ENCODE data around the gene RHD. TPM values are rescaled to one million over a fixed set of nuclear protein-coding genes. Genes with fewer than 3 reads are reported as not detected.

RHD gene
- total RNA-seq, 1 experiment from 2014 or later: not detected

DNA sequence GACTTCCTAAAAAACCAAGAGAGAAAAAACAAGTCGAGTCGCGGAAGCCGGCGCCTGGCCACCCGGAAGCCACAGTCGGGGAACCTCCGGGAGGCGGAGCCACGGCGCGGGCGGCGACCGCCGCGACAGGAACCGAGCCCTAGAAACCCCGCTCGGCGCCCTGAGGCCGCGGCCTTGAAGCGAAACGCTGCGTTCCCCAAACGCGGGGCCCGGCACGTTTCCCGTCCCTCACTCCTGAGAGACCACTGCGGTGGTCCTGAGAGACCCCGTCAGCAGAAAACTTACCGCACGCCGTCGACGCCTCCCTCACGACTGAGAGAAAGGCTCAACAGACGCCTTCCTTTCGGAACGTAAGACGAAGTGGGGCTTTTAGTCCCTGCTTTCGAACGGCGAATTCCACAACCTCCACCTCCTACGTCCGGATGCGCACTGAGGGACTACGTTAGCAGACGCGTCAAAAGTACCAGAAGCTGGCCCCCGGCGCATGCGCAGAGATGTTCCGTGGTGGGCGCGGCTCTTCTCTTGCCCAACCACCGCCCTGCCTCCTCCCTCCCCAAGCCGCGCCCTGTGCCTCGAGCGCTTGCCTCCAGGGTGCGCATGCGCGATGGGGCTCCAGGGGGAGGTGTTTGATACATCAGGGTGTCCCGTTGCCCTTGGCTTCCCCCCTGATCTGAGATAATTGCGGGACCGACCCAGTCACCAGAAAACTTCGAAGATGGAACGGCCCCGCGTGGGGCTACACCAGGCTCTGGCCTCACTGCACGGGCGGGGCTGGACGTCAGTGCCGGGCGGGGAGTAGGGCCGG lies 25.1 kb upstream of the RHD start, which contains the start of gene RSRP1:
TSS of gene RSRP1 (minus strand) at position 431 of the 805 bp plus-strand sequence. CDS start 491 bp downstream, outside the sequence.
- intact Hi-C loops (cut with micrococcal nuclease; ENCODE audit: unreplicated experiment): no loop called here
- no peaks in the 10 kb centered on the region for H3K4me1 Mint-ChIP-seq (ENCODE audit: low read depth, unreplicated experiment)
- peak; percentile 95 for DNase-seq
- H3K36me3 Mint-ChIP-seq (ENCODE audit: insufficient read depth, unreplicated experiment): peaks cover 52% of the 10 kb centered on the region
- TSS peak; percentile 78 for BruUV-seq (replicated peaks)
- peak within 1 kb of the TSS; percentile 94 for H3K27ac Mint-ChIP-seq (ENCODE audit: unreplicated experiment)
- CTCF ChIA-PET: interaction anchor here (1.0 kb wide), 1 partner anchor 11 kb away, joined by 3 read pairs; no protein-coding TSS in a partner anchor
- H3K9me3 Mint-ChIP-seq (ENCODE audit: low read depth, unreplicated experiment): no peaks in the 10 kb centered on the region
- TF ChIP-seq, protein P1, sequence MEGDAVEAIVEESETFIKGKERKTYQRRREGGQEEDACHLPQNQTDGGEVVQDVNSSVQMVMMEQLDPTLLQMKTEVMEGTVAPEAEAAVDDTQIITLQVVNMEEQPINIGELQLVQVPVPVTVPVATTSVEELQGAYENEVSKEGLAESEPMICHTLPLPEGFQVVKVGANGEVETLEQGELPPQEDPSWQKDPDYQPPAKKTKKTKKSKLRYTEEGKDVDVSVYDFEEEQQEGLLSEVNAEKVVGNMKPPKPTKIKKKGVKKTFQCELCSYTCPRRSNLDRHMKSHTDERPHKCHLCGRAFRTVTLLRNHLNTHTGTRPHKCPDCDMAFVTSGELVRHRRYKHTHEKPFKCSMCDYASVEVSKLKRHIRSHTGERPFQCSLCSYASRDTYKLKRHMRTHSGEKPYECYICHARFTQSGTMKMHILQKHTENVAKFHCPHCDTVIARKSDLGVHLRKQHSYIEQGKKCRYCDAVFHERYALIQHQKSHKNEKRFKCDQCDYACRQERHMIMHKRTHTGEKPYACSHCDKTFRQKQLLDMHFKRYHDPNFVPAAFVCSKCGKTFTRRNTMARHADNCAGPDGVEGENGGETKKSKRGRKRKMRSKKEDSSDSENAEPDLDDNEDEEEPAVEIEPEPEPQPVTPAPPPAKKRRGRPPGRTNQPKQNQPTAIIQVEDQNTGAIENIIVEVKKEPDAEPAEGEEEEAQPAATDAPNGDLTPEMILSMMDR (IDR thresholded peaks at IDR 0.05; ENCODE audit: unreplicated experiment): no peak
- H3K4me3 Mint-ChIP-seq (ENCODE audit: low read depth, unreplicated experiment): peak within 1 kb of the TSS; percentile 88
- no peaks in the 10 kb centered on the region for H3K27me3 Mint-ChIP-seq (ENCODE audit: unreplicated experiment)

DNA sequence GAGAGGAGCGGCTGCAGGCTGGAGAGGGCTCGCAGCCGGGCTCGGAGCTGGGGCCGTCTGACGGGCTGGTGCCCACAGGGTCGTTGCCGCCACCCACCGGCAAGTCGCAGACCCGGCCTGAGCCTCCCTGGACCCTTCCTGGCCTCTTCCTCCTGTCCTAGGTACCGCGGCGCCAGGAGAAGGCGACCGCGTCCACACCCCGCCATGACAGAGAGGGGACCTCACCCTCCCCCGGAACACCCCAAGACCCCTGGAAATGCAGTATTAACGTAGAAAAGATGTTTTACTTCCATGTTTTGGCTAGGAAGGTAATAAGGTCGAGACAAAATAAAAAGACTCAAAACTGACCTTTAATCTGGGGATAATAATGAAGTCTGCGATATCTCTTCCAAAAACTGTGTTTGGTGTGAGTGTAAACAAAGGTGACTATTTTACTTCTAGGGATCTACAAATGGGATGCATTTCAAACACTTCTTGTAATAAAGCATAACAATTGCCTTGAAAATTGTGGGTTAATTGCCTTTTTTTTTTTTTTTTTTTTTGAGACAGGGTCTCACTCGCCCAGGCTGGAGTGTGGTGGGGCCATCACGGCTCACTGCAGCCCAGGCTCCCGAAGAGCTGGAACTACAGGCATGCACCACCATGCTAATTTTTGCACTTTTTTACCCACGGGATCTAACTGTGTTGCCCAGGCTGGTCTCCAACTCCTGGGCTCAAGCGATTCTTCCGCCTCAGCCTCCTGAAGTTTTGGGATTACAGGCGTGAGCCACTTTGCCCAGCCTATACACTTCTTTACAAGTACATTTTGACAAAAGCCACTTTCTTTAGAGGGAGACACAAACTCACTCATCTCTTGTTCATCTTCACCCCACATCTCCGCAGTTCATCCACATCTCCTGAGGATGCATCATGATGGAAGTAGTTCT lies 24.2 kb upstream of the RHD start:
- no TSS peak for BruUV-seq (replicated peaks)
- Mint-ChIP-seq H3K27ac (ENCODE audit: unreplicated experiment) (peak overlapping the region; percentile 94), H3K4me1 (ENCODE audit: low read depth, unreplicated experiment) (no peaks in the 10 kb centered on the region), H3K36me3 (ENCODE audit: insufficient read depth, unreplicated experiment) (peaks cover 44% of the 10 kb centered on the region), H3K27me3 (ENCODE audit: unreplicated experiment) (no peaks in the 10 kb centered on the region), H3K4me3 (ENCODE audit: low read depth, unreplicated experiment) (peak overlapping the region; percentile 88), H3K9me3 (ENCODE audit: low read depth, unreplicated experiment) (no peaks in the 10 kb centered on the region)
- intact Hi-C loops (cut with micrococcal nuclease; ENCODE audit: unreplicated experiment): no loop called here
- no peak for DNase-seq
- CTCF ChIA-PET: interaction anchor here (1.0 kb wide), 1 partner anchor 10 kb away, joined by 3 read pairs; no protein-coding TSS in a partner anchor
- TF ChIP-seq, protein P1 (IDR thresholded peaks at IDR 0.05; ENCODE audit: unreplicated experiment): no peak

DNA sequence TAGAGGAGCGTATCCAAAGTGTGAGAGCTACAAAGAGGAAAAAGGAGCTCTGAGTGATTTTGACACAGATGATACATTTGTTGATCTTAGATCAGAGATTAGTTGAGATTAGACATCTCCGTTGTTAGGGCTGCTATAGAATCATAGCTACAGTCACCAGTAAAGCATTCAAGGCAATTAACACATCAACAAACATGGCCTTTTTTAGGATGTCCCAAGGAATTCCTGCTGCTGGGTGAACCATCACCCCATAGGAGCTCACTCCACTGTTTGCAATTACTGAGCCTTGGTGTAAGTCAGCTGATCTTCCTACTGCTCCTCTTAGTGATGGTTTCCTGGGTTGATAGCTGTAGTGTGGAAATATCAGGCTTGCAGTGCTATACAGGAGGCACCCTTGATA lies 18.4 kb upstream of the RHD start:
- intact Hi-C loops (cut with micrococcal nuclease; ENCODE audit: unreplicated experiment): no loop called here
- H3K4me3 Mint-ChIP-seq (ENCODE audit: low read depth, unreplicated experiment): no peak overlapping the region
- CTCF ChIA-PET: no interaction called here
- H3K4me1 Mint-ChIP-seq (ENCODE audit: low read depth, unreplicated experiment): no peaks in the 10 kb centered on the region
- no peaks in the 10 kb centered on the region for H3K27me3 Mint-ChIP-seq (ENCODE audit: unreplicated experiment)
- H3K9me3 Mint-ChIP-seq (ENCODE audit: low read depth, unreplicated experiment): no peaks in the 10 kb centered on the region
- H3K27ac Mint-ChIP-seq (ENCODE audit: unreplicated experiment): no peak overlapping the region
- BruUV-seq (replicated peaks): no TSS peak
- no peaks in the 10 kb centered on the region for H3K36me3 Mint-ChIP-seq (ENCODE audit: insufficient read depth, unreplicated experiment)
- no peak for DNase-seq
- TF ChIP-seq, protein P1 (IDR thresholded peaks at IDR 0.05; ENCODE audit: unreplicated experiment): no peak

DNA sequence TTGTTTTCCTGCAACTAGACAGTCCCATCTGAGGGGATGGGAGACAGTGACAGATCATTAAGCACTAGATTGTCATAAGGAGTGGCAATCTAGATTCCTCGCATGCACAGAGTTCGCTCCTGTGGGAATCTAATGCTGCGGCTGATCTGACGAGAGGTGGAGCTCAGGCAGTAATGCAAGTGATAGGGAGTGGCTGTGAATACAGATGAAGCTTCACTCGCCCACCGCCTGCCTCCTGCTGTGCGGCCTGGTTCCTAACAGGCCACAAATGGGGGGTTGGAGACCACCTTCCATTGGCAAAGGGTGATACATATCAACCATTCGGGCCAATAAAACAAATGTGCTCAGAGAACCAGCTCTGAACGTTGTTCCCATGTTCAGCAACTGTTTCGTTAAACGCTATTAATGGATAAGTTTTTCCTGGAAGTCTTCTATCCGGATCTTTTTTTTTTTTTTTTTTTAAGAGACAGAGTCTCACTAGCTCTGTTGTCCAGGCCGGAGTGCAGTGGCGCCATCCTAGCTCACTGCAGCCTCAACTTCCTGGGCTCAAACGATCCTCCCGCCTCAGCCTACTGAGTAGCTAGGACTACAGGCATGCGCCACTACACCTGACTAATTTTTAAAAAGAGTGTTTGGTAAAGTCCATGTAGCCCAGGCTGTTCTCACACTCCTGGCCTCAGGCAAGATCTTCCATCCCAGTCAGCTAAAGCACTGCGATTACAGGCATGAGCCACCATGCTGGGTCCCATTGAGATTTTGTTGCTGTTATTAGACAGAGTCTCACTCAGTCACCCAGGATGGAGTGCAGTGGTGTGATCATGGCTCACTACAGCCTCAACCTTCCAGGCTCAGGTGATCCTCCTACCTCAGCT lies 16.4 kb upstream of the RHD start:
- CTCF ChIA-PET: no interaction called here
- Mint-ChIP-seq H3K4me1 (ENCODE audit: low read depth, unreplicated experiment) (no peaks in the 10 kb centered on the region), H3K36me3 (ENCODE audit: insufficient read depth, unreplicated experiment) (no peaks in the 10 kb centered on the region), H3K4me3 (ENCODE audit: low read depth, unreplicated experiment) (no peak overlapping the region), H3K27me3 (ENCODE audit: unreplicated experiment) (no peaks in the 10 kb centered on the region), H3K9me3 (ENCODE audit: low read depth, unreplicated experiment) (no peaks in the 10 kb centered on the region), H3K27ac (ENCODE audit: unreplicated experiment) (no peak overlapping the region)
- intact Hi-C loops (cut with micrococcal nuclease; ENCODE audit: unreplicated experiment): no loop called here
- TF ChIP-seq, protein P1 (IDR thresholded peaks at IDR 0.05; ENCODE audit: unreplicated experiment): no peak
- no TSS peak for BruUV-seq (replicated peaks)
- DNase-seq: no peak
